Liver (tissue), 9 donors: ENCODE measurements around the gene YY2. TPM values are rescaled to one million over a fixed set of nuclear protein-coding genes. Genes with fewer than 3 reads are reported as not detected.

ENCODE experiments used
- DNase-seq: peaks from one replicate; pipeline ENCODE4 v3.0.0-alpha.2; 2017; ENCODE audit warnings: low spot score
- H3K27ac ChIP-seq, 2 donors: one replicate each; pipeline ENCODE4 v1.7.0; 2013; ENCODE audit warnings: inconsistent platforms in 2 of 2, low read length in 2 of 2, control low read depth in 1 of 2, low read depth in 1 of 2, mild to moderate bottlenecking in 1 of 2
- H3K27me3 ChIP-seq, 4 donors: one replicate each; pipeline versions ENCODE4 v1.6.1 to v1.7.0; 2013; ENCODE audit warnings: low read length in 3 of 4, inconsistent platforms in 1 of 4, mild to moderate bottlenecking in 1 of 4, moderate library complexity in 1 of 4; ENCODE audit not compliant: control insufficient read depth in 4 of 4, insufficient read depth in 4 of 4
- H3K36me3 ChIP-seq, 4 donors: one replicate each; pipeline versions ENCODE4 v1.6.1 to v1.7.0; 2013; ENCODE audit warnings: low read length in 3 of 4, mild to moderate bottlenecking in 3 of 4, low read depth in 1 of 4, moderate library complexity in 1 of 4; ENCODE audit not compliant: control insufficient read depth in 4 of 4, insufficient read depth in 3 of 4
- H3K4me1 ChIP-seq, 4 donors: one replicate each; pipeline versions ENCODE4 v1.6.1 to v1.7.0; 2013; ENCODE audit warnings: low read length in 3 of 4, mild to moderate bottlenecking in 3 of 4, moderate library complexity in 1 of 4; ENCODE audit not compliant: control insufficient read depth in 4 of 4, insufficient read depth in 4 of 4
- H3K4me3 ChIP-seq, 3 donors: one replicate each; pipeline versions ENCODE4 v1.6.1 to v1.7.0; 2013; ENCODE audit warnings: low read length in 3 of 3, control low read depth in 1 of 3, low read depth in 1 of 3, mild to moderate bottlenecking in 1 of 3
- H3K9ac ChIP-seq, 2 donors: one replicate each; pipeline ENCODE4 v1.7.0; 2013; ENCODE audit warnings: low read length in 2 of 2, mild to moderate bottlenecking in 2 of 2, moderate library complexity in 2 of 2, control low read depth in 1 of 2, low read depth in 1 of 2
- H3K9me3 ChIP-seq, 4 donors: one replicate each; pipeline versions ENCODE4 v1.6.1 to v1.7.0; 2013; ENCODE audit warnings: low read length in 3 of 4; ENCODE audit not compliant: control insufficient read depth in 4 of 4
- ATF3 ChIP-seq: IDR thresholded peaks from 2 replicates; pipeline ENCODE4 v1.6.1; 2016; ENCODE audit warnings: antibody characterized with exemption
- CTCF ChIP-seq: fragments of 150-350 bp; IDR thresholded peaks from 2 replicates; pipeline ENCODE4 v1.5.1; 2017; ENCODE audit warnings: improper control_type of control experiment, low read depth, low read length; ENCODE audit not compliant: missing input control
- EGR1 ChIP-seq, 2 donors: IDR thresholded peaks; 2 replicates each; pipeline ENCODE4 v1.6.1; 2016 to 2018; ENCODE audit warnings: antibody characterized with exemption in 2 of 2, low read depth in 2 of 2
- FOXA2 ChIP-seq: IDR thresholded peaks from 2 replicates; pipeline ENCODE4 v1.6.1; 2016; ENCODE audit warnings: antibody characterized with exemption
- GABPA ChIP-seq, 2 donors: IDR thresholded peaks in 1 of 2; conservative IDR thresholded peaks in 1 of 2; 2 replicates each; pipeline ENCODE4 v1.6.1; 2016; ENCODE audit warnings: antibody characterized with exemption in 2 of 2, mild to moderate bottlenecking in 1 of 2, moderate library complexity in 1 of 2
- HNF4A ChIP-seq, 2 donors: conservative IDR thresholded peaks; 2 replicates each; pipeline ENCODE4 v1.6.1; 2016; ENCODE audit warnings: antibody characterized with exemption in 2 of 2, mild to moderate bottlenecking in 2 of 2
- HNF4G ChIP-seq: IDR thresholded peaks from 2 replicates; pipeline ENCODE4 v1.6.1; 2016; ENCODE audit warnings: antibody characterized with exemption
- JUND ChIP-seq, 2 donors: IDR thresholded peaks; 2 replicates each; pipeline ENCODE4 v1.6.1; 2016; ENCODE audit warnings: antibody characterized with exemption in 2 of 2
- MAX ChIP-seq: IDR thresholded peaks from 2 replicates; pipeline ENCODE4 v1.6.1; 2016; ENCODE audit warnings: antibody characterized with exemption
- NR2F2 ChIP-seq: IDR thresholded peaks from 2 replicates; pipeline ENCODE4 v1.6.1; 2016; ENCODE audit warnings: antibody characterized with exemption
- RAD21 ChIP-seq, 2 donors: IDR thresholded peaks; 2 replicates each; pipeline ENCODE4 v1.6.1; 2016; ENCODE audit warnings: antibody characterized with exemption in 2 of 2, mild to moderate bottlenecking in 2 of 2
- REST ChIP-seq: IDR thresholded peaks from 2 replicates; pipeline ENCODE4 v1.6.1; 2016; ENCODE audit warnings: antibody characterized with exemption, mild to moderate bottlenecking
- RXRA ChIP-seq, 2 donors: IDR thresholded peaks; 2 replicates each; pipeline ENCODE4 v1.6.1; 2017 to 2018; ENCODE audit warnings: antibody characterized with exemption in 2 of 2, mild to moderate bottlenecking in 1 of 2
- SP1 ChIP-seq: IDR thresholded peaks from 2 replicates; pipeline ENCODE4 v1.6.1; 2018; ENCODE audit warnings: antibody characterized with exemption, mild to moderate bottlenecking
- TAF1 ChIP-seq: conservative IDR thresholded peaks from 2 replicates; pipeline ENCODE4 v1.6.1; 2016; ENCODE audit warnings: antibody characterized with exemption, mild to moderate bottlenecking
- ZBTB33 ChIP-seq: IDR thresholded peaks from 2 replicates; pipeline ENCODE4 v1.6.1; 2016; ENCODE audit warnings: antibody characterized with exemption
- WGBS: extraction: QIAGEN DNeasy Blood & Tissue Kit; methylation state at CpG from one replicate; pipeline ENCODE4 v1.1.7; 2013; 5-methylcytosine and 5-hydroxymethylcytosine counted together
- polyA plus RNA-seq, 2 donors: library from polyadenylated mRNA; stranded (reverse) in 1 of 2; unstranded in 1 of 2; fragments of 200-250 nt in 1 of 2; fragments of >200 nt in 1 of 2; fragmentation: Nextera tagmentation in 1 of 2; extraction: Ambion mirVana in 1 of 2; gene quantifications; one replicate each; pipeline versions ENCODE4 v1.2.1 to v1.2.3, GENCODE V29; 2013 to 2015
- total RNA-seq, 2 donors: library from RNA; depleted of rRNA; stranded (reverse); fragments of >200 nt; gene quantifications; one replicate each; pipeline ENCODE4 v1.2.3, GENCODE V29; 2014
- donor health status: healthy.
- donor health status: healthy.
- donor health status: healthy.
- donor health status: healthy.
- donor health status: healthy.

Gene YY2
- total and polyA plus RNA-seq, 4 donors: 0.52 to 2.8 (median 0.75) TPM

GRCh38 chrX:21843179-21843578 is 12.6 kb upstream of the YY2 start:
- Histone ChIP-seq H3K4me1 (peaks cover 0 to 20% (median 12%) of the 10 kb centered on the region in 4 donors), H3K4me3 (no peak overlapping the region), H3K9ac (no peak overlapping the region), H3K36me3 (peaks cover 0 to 9% (median 5%) of the 10 kb centered on the region in 4 donors), H3K27me3 (no peaks in the 10 kb centered on the region), H3K9me3 (no peaks in the 10 kb centered on the region), H3K27ac (no peak overlapping the region)
- DNase-seq: no peak
- TF ChIP-seq SP1: peak; percentile 20
- TF ChIP-seq GABPA (IDR thresholded peaks at IDR 0.05 in 1 of 2, conservative IDR thresholded peaks at IDR 0.05 in 1 of 2): peak in 1 of 2 donors; percentile 21
- TF ChIP-seq CTCF: no peak
- 21% methylated on average over 5 of the region's 5 CpGs for WGBS

GRCh38 chrX:21845096-21845495 is 10.7 kb upstream of the YY2 start:
- H3K9ac ChIP-seq: no peak overlapping the region
- TF ChIP-seq HNF4A (conservative IDR thresholded peaks at IDR 0.05): no peak
- no peak for TF ChIP-seq EGR1 (IDR thresholded peaks at IDR 0.05; ENCODE audit: low read depth in 2 of 2)
- TF ChIP-seq ATF3: no peak
- no peak for TF ChIP-seq GABPA (IDR thresholded peaks at IDR 0.05 in 1 of 2, conservative IDR thresholded peaks at IDR 0.05 in 1 of 2)
- TF ChIP-seq RAD21 (IDR thresholded peaks at IDR 0.05): no peak
- TF ChIP-seq TAF1: no peak
- no peak for TF ChIP-seq NR2F2
- TF ChIP-seq CTCF: no peak
- TF ChIP-seq HNF4G: no peak
- TF ChIP-seq SP1: no peak
- no peak for TF ChIP-seq ZBTB33
- TF ChIP-seq MAX: no peak
- TF ChIP-seq RXRA (IDR thresholded peaks at IDR 0.05): no peak
- TF ChIP-seq JUND (IDR thresholded peaks at IDR 0.05): no peak
- no peak for TF ChIP-seq REST
- TF ChIP-seq FOXA2: no peak
- H3K4me3 ChIP-seq: no peak overlapping the region
- WGBS: 97% methylated on average over 6 of the region's 6 CpGs
- peaks cover 0 to 9% (median 5%) of the 10 kb centered on the region in 4 donors for H3K36me3 ChIP-seq
- no peaks in the 10 kb centered on the region for H3K27me3 ChIP-seq
- no peak overlapping the region for H3K27ac ChIP-seq
- DNase-seq: no peak
- H3K4me1 ChIP-seq: peaks cover 0 to 19% (median 12%) of the 10 kb centered on the region in 4 donors
- no peaks in the 10 kb centered on the region for H3K9me3 ChIP-seq
